ENCODE data around the gene RFNG.

Gene RFNG

GRCh38 chr17:82014971-82015310 is 36.7 kb downstream of the RFNG start:
- DNase-seq (ENCODE audit: low spot score) = no peak
- TF ChIP-seq, protein P1, sequence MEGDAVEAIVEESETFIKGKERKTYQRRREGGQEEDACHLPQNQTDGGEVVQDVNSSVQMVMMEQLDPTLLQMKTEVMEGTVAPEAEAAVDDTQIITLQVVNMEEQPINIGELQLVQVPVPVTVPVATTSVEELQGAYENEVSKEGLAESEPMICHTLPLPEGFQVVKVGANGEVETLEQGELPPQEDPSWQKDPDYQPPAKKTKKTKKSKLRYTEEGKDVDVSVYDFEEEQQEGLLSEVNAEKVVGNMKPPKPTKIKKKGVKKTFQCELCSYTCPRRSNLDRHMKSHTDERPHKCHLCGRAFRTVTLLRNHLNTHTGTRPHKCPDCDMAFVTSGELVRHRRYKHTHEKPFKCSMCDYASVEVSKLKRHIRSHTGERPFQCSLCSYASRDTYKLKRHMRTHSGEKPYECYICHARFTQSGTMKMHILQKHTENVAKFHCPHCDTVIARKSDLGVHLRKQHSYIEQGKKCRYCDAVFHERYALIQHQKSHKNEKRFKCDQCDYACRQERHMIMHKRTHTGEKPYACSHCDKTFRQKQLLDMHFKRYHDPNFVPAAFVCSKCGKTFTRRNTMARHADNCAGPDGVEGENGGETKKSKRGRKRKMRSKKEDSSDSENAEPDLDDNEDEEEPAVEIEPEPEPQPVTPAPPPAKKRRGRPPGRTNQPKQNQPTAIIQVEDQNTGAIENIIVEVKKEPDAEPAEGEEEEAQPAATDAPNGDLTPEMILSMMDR (IDR thresholded peaks at IDR 0.05; ENCODE audit: extremely low read depth, missing control alignments) = no peak

DNA sequence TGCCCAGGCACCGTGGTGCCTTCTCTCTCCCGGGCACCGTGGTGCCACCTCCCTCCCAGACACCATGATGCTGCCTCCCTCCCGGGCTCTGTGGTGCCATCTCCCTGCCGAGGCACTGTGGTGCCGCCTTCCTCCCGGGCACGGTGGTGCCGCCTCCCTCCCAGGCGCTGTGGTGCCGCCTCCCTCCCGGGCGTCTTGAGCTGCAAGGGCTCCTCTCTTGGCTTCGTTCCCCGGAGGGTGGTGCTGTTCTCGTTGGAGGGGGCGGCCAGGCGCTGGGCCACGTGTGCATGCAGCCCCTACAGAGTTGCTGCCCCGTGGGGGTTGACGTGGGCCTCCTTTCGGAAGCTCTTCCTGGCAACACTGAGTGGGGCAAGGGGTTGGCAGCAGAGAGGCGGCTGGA is 37.2 kb downstream of the RFNG start:
- no peak for DNase-seq (ENCODE audit: low spot score)
- TF ChIP-seq, protein P1 (IDR thresholded peaks at IDR 0.05; ENCODE audit: extremely low read depth, missing control alignments) = no peak

- DNase-seq (ENCODE audit: low spot score) = no peak
- TF ChIP-seq, protein P1 (IDR thresholded peaks at IDR 0.05; ENCODE audit: extremely low read depth, missing control alignments) = no peak
These were observed 37.8 kb downstream of the RFNG start for GRCh38 chr17:82013772-82014321.

- TF ChIP-seq, protein P1 (IDR thresholded peaks at IDR 0.05; ENCODE audit: extremely low read depth, missing control alignments) = no peak
- DNase-seq (ENCODE audit: low spot score) = no peak
These were observed 38.3 kb downstream of the RFNG start for GRCh38 chr17:82013341-82013740.

GRCh38 chr17:82012640-82013295 is 38.8 kb downstream of the RFNG start:
- TF ChIP-seq, protein P1 (IDR thresholded peaks at IDR 0.05; ENCODE audit: extremely low read depth, missing control alignments) = no peak
- no peak for DNase-seq (ENCODE audit: low spot score)

GRCh38 chr17:82012261-82012639 is 39.4 kb downstream of the RFNG start:
- no peak for DNase-seq (ENCODE audit: low spot score)

GRCh38 chr17:82011617-82012187 is 39.9 kb downstream of the RFNG start:
- TF ChIP-seq, protein P1 (IDR thresholded peaks at IDR 0.05; ENCODE audit: extremely low read depth, missing control alignments) = no peak
- no peak for DNase-seq (ENCODE audit: low spot score)

More at GRCh38 chr17:82012261-82012639, 39.4 kb downstream of the RFNG start:
- TF ChIP-seq, protein P1 (IDR thresholded peaks at IDR 0.05; ENCODE audit: extremely low read depth, missing control alignments) = no peak

Data from GM20000 (cell line).